HEK293 (cell line): ENCODE results near the gene TCF7L2.

Experiments used
- CTCF ChIA-PET: fragments of 350-600 bp; formaldehyde crosslinking; extraction: SDS; loops from one replicate; lab custom pipeline; 2021; ENCODE audit warnings: antibody characterized with exemption; lab: Yijun Ruan, JAX
- POLR2A ChIA-PET: fragments of 300-600 bp; formaldehyde crosslinking; extraction: SDS; loops from one replicate; lab custom pipeline; 2020; ENCODE audit warnings: antibody characterized with exemption, inconsistent platforms; lab: Yijun Ruan, JAX
- H3K27ac ChIP-seq: fragments of 200-500 bp; sonication (Bioruptor generic); 2 replicates; pipeline ENCODE4 v1.5.1; 2014; ENCODE audit warnings: low read depth, low read length, control low read depth, inconsistent platforms; ENCODE audit errors: extremely low read depth
- H3K36me3 ChIP-seq, 2 experiments: fragments of 200-500 bp in 1 of 2; sonication (Bioruptor generic) in 1 of 2; 1 replicate in 1 of 2; 2 replicates in 1 of 2; pipeline ENCODE4 v1.5.1; 2014 to 2017; ENCODE audit warnings: inconsistent platforms in 2 of 2, low read length in 2 of 2; ENCODE audit not compliant: control insufficient read depth in 2 of 2, insufficient read depth in 1 of 2
- H3K4me1 ChIP-seq: fragments of 200-500 bp; sonication (Bioruptor generic); 2 replicates; pipeline ENCODE4 v1.5.1; 2014; ENCODE audit warnings: mild to moderate bottlenecking, low read length, inconsistent platforms; ENCODE audit not compliant: control insufficient read depth, insufficient read depth
- H3K4me3 ChIP-seq: 2 replicates; pipeline ENCODE4 v1.5.1; 2011; ENCODE audit warnings: low read depth, mild to moderate bottlenecking, control low read depth, low read length, moderate library complexity
- H3K9me3 ChIP-seq: fragments of 200-500 bp; sonication (Bioruptor generic); 2 replicates; pipeline ENCODE4 v1.5.1; 2014; ENCODE audit warnings: low read depth, low read length, inconsistent platforms; ENCODE audit not compliant: control insufficient read depth, insufficient read depth
- HOXC10 ChIP-seq: sonication (generic); formaldehyde crosslinking; IDR thresholded peaks from 2 replicates; pipeline ENCODE4 v1.8.1; 2023; ENCODE audit warnings: mild to moderate bottlenecking, missing genetic modification reagents
- KLF17 ChIP-seq: fragments of 450-650 bp; formaldehyde crosslinking; IDR thresholded peaks from 2 replicates; pipeline ENCODE4 v1.5.1; 2016; ENCODE audit warnings: missing biosample characterization, missing genetic modification characterization
- MYNN ChIP-seq: fragments of 450-650 bp; formaldehyde crosslinking; IDR thresholded peaks from 2 replicates; pipeline ENCODE4 v1.5.1; 2016; ENCODE audit warnings: missing biosample characterization, missing genetic modification characterization, borderline replicate concordance
- PATZ1 ChIP-seq: fragments of 450-650 bp; formaldehyde crosslinking; IDR thresholded peaks from 2 replicates; pipeline ENCODE4 v1.5.1; 2016; ENCODE audit warnings: missing biosample characterization, missing genetic modification characterization
- PRDM6 ChIP-seq: fragments of 450-650 bp; formaldehyde crosslinking; IDR thresholded peaks from 2 replicates; pipeline ENCODE4 v1.5.1; 2017; ENCODE audit warnings: missing biosample characterization, missing genetic modification characterization
- REPIN1 ChIP-seq: fragments of 450-650 bp; formaldehyde crosslinking; IDR thresholded peaks from 2 replicates; pipeline ENCODE4 v1.5.1; 2017; ENCODE audit warnings: missing biosample characterization, missing genetic modification characterization, low read depth
- SETDB1 ChIP-seq: IDR thresholded peaks from one replicate; pipeline ENCODE4 v1.6.1; 2017; ENCODE audit warnings: mild to moderate bottlenecking, low read length, moderate library complexity, mixed read lengths; ENCODE audit not compliant: insufficient read length
- SP3 ChIP-seq: fragments of 450-650 bp; formaldehyde crosslinking; IDR thresholded peaks from 2 replicates; pipeline ENCODE4 v1.5.1; 2016; ENCODE audit warnings: missing biosample characterization, missing genetic modification characterization
- SP7 ChIP-seq: fragments of 450-650 bp; formaldehyde crosslinking; IDR thresholded peaks from 2 replicates; pipeline ENCODE4 v1.5.1; 2016; ENCODE audit warnings: missing biosample characterization, missing genetic modification characterization
- TSHZ1 ChIP-seq: fragments of 450-650 bp; formaldehyde crosslinking; IDR thresholded peaks from 2 replicates; pipeline ENCODE4 v1.5.1; 2016; ENCODE audit warnings: missing biosample characterization, missing genetic modification characterization, borderline replicate concordance
- ZBTB17 ChIP-seq: fragments of 450-650 bp; formaldehyde crosslinking; IDR thresholded peaks from 2 replicates; pipeline ENCODE4 v1.5.1; 2016; ENCODE audit warnings: missing biosample characterization, missing genetic modification characterization
- ZNF112 ChIP-seq: fragments of 450-650 bp; formaldehyde crosslinking; IDR thresholded peaks from 2 replicates; pipeline ENCODE4 v1.5.0; 2017; ENCODE audit warnings: missing biosample characterization, missing genetic modification characterization
- ZNF138 ChIP-seq: fragments of 450-650 bp; formaldehyde crosslinking; IDR thresholded peaks from 2 replicates; pipeline ENCODE4 v1.5.1; 2016; ENCODE audit warnings: missing biosample characterization, missing genetic modification characterization, borderline replicate concordance
- ZNF16 ChIP-seq: fragments of 450-650 bp; formaldehyde crosslinking; IDR thresholded peaks from 2 replicates; pipeline ENCODE4 v1.5.1; 2016; ENCODE audit warnings: low read depth, missing biosample characterization, missing genetic modification characterization
- ZNF19 ChIP-seq: fragments of 450-650 bp; formaldehyde crosslinking; IDR thresholded peaks from 2 replicates; pipeline ENCODE4; 2016; ENCODE audit warnings: missing biosample characterization, missing genetic modification characterization, low read depth
- ZNF239 ChIP-seq: fragments of 450-650 bp; formaldehyde crosslinking; IDR thresholded peaks from 2 replicates; pipeline ENCODE4 v1.5.1; 2016; ENCODE audit warnings: missing biosample characterization, missing genetic modification characterization
- ZNF26 ChIP-seq: fragments of 450-650 bp; formaldehyde crosslinking; IDR thresholded peaks from 2 replicates; pipeline ENCODE4 v1.5.1; 2016; ENCODE audit warnings: missing biosample characterization, missing genetic modification characterization
- ZNF514 ChIP-seq: fragments of 450-650 bp; formaldehyde crosslinking; IDR thresholded peaks from 2 replicates; pipeline ENCODE4 v1.5.1; 2016; ENCODE audit warnings: missing biosample characterization, missing genetic modification characterization
- ZNF521 ChIP-seq: fragments of 450-650 bp; formaldehyde crosslinking; IDR thresholded peaks from 2 replicates; pipeline ENCODE4 v1.5.1; 2017; ENCODE audit warnings: missing biosample characterization, mild to moderate bottlenecking, missing genetic modification characterization
- ZNF629 ChIP-seq: fragments of 450-650 bp; formaldehyde crosslinking; IDR thresholded peaks from 2 replicates; pipeline ENCODE4 v1.5.1; 2017; ENCODE audit warnings: missing biosample characterization, missing genetic modification characterization
- ZNF660 ChIP-seq: fragments of 450-650 bp; IDR thresholded peaks from 2 replicates; pipeline ENCODE4 v1.5.1; 2018; ENCODE audit warnings: missing biosample characterization, mild to moderate bottlenecking, missing genetic modification characterization
- ZNF776 ChIP-seq: fragments of 450-650 bp; formaldehyde crosslinking; IDR thresholded peaks from 2 replicates; pipeline ENCODE4 v1.5.0; 2017; ENCODE audit warnings: missing biosample characterization, missing genetic modification characterization, borderline replicate concordance
- ZNF777 ChIP-seq: fragments of 450-650 bp; formaldehyde crosslinking; IDR thresholded peaks from 2 replicates; pipeline ENCODE4 v1.5.1; 2017; ENCODE audit warnings: missing biosample characterization, missing genetic modification characterization, borderline replicate concordance
- ZNF843 ChIP-seq: fragments of 450-650 bp; formaldehyde crosslinking; IDR thresholded peaks from 2 replicates; pipeline ENCODE4 v1.5.1; 2016; ENCODE audit warnings: missing biosample characterization, missing genetic modification characterization
- ZSCAN5A ChIP-seq: fragments of 450-650 bp; formaldehyde crosslinking; IDR thresholded peaks from 2 replicates; pipeline ENCODE4 v1.5.1; 2016; ENCODE audit warnings: missing biosample characterization, missing genetic modification characterization

TCF7L2 gene

GRCh38 chr10:112984756-112985155, 34.7 kb downstream of the TCF7L2 start (continued):
- TF ChIP-seq PRDM6 (tag by site-specific recombination) (peak; percentile 70), KLF17 (no peak), ZNF19 (tag by site-specific recombination) (no peak), ZNF629 (0 out of 2 replicates have a peak, but pooled peaks have one; percentile 20), ZNF843 (tag by site-specific recombination) (peak; percentile 82), ZNF514 (tag by site-specific recombination) (no peak), ZNF26 (tag by site-specific recombination) (no peak), REPIN1 (tag by site-specific recombination) (no peak), HOXC10 (CRISPR knock-in tag) (no peak), SP7 (tag by site-specific recombination) (peak; percentile 73), ZNF660 (tag by site-specific recombination) (no peak), ZNF239 (tag by site-specific recombination) (no peak), ZNF138 (tag by site-specific recombination) (no peak), SETDB1 (no peak), ZNF776 (tag by site-specific recombination) (no peak), ZNF521 (tag by site-specific recombination) (no peak), ZNF777 (tag by site-specific recombination) (no peak), ZNF16 (tag by site-specific recombination) (no peak)

GRCh38 chr10:112985690-112986543, 35.9 kb downstream of the TCF7L2 start:
- H3K4me1 ChIP-seq: peaks cover 55% of the 10 kb centered on the region
- H3K4me3 ChIP-seq: no peak overlapping the region
- no peak overlapping the region; the same call in 1 of the 2 replicates for H3K27ac ChIP-seq
- POLR2A ChIA-PET: interaction anchor here (0.6 kb wide), 1 partner anchor 35 kb away, joined by 7 read pairs; no protein-coding TSS in a partner anchor
- H3K9me3 ChIP-seq: no peaks in the 10 kb centered on the region
- CTCF ChIA-PET: no interaction called here
- no peaks in the 10 kb centered on the region for H3K36me3 ChIP-seq
- TF ChIP-seq ZNF660 (tag by site-specific recombination): 0 out of 2 replicates have a peak, but pooled peaks have one; percentile 17
- no peak for TF ChIP-seq TSHZ1
- TF ChIP-seq MYNN: no peak
- TF ChIP-seq ZBTB17: peak; percentile 55; the same call in 1 of the 2 replicates
- TF ChIP-seq ZSCAN5A: no peak
- 0 out of 2 replicates have a peak, but pooled peaks have one; percentile 11 for TF ChIP-seq PATZ1
- no peak for TF ChIP-seq SP3 (tag by site-specific recombination)
- no peak for TF ChIP-seq ZNF112 (tag by site-specific recombination)
